B cell (primary cell): ENCODE data around the gene SNX17. TPM values are rescaled to one million over a fixed set of nuclear protein-coding genes. Genes with fewer than 3 reads are reported as not detected.

Experiments used
- ATAC-seq: fragments of 200-7000 bp; cut with Tn5 transposase; one replicate; pipeline ENCODE4 v1.10.0; 2021; ENCODE audit warnings: low read depth, mild to moderate bottlenecking, moderate number of reproducible peaks, moderate library complexity
- CTCF ChIA-PET: fragments of 350-600 bp; sonication (Branson Sonifier 250); formaldehyde crosslinking; loops from one replicate; lab custom pipeline; 2021; ENCODE audit warnings: antibody characterized with exemption, inconsistent platforms; lab: Charles Lee
- POLR2A ChIA-PET: fragments of 350-600 bp; sonication (Branson Sonifier 250); formaldehyde crosslinking; loops from one replicate; lab custom pipeline; 2021; ENCODE audit warnings: antibody characterized with exemption; lab: Charles Lee
- DNase-seq: peaks from one replicate; pipeline ENCODE4 v3.0.0; 2013
- H2AFZ ChIP-seq: 2 replicates; pipeline ENCODE4 v1.6.1; 2012; ENCODE audit warnings: mild to moderate bottlenecking, low read depth, low read length; ENCODE audit not compliant: insufficient read depth, poor library complexity, severe bottlenecking
- H3K27ac ChIP-seq, 2 donors: 1 replicate in 1 of 2; 2 replicates in 1 of 2; pipeline ENCODE4 v1.5.1; 2012 to 2013; ENCODE audit warnings: low read length in 2 of 2, mild to moderate bottlenecking in 2 of 2, moderate library complexity in 1 of 2
- H3K27me3 ChIP-seq, 4 experiments: fragments of 200-600 bp in 1 of 4; sonication (generic) in 1 of 4; replicated peaks in 1 of 4; 1 replicate in 2 of 4; 2 replicates in 2 of 4; pipeline versions ENCODE4 v1.6.1 to v1.7.0; 2013 to 2016; ENCODE audit warnings: low read length in 3 of 4, mild to moderate bottlenecking in 2 of 4, mixed read lengths in 1 of 4, moderate library complexity in 1 of 4; ENCODE audit not compliant: insufficient read depth in 4 of 4, control insufficient read depth in 3 of 4; ENCODE audit errors: control extremely low read depth in 1 of 4
- H3K36me3 ChIP-seq, 2 experiments: replicated peaks in 1 of 2; 1 replicate in 1 of 2; 2 replicates in 1 of 2; pipeline versions ENCODE4 v1.6.1 to v1.7.1; 2013; ENCODE audit warnings: low read length in 1 of 2; ENCODE audit not compliant: insufficient read depth in 2 of 2, control insufficient read depth in 1 of 2; ENCODE audit errors: control extremely low read depth in 1 of 2, extremely low read depth in 1 of 2
- H3K4me1 ChIP-seq, 2 donors: fragments of 200-600 bp in 1 of 2; sonication (generic) in 1 of 2; 1 replicate in 1 of 2; 2 replicates in 1 of 2; pipeline versions ENCODE4 v1.5.1 to v1.6.1; 2013 to 2017; ENCODE audit warnings: low read length in 2 of 2; ENCODE audit not compliant: control insufficient read depth in 2 of 2, insufficient read depth in 2 of 2
- H3K4me2 ChIP-seq: replicated peaks from 2 replicates; pipeline ENCODE3; 2012; ENCODE audit warnings: mild to moderate bottlenecking, low read depth, low read length; ENCODE audit not compliant: poor library complexity, severe bottlenecking
- H3K4me3 ChIP-seq, 5 experiments: fragments of 200-600 bp in 1 of 5; sonication (generic) in 1 of 5; 1 replicate in 3 of 5; 2 replicates in 2 of 5; pipeline versions ENCODE4 v1.5.1 to v1.7.0; 2011 to 2016; ENCODE audit warnings: low read length in 4 of 5, mild to moderate bottlenecking in 4 of 5, low read depth in 2 of 5, control low read depth in 1 of 5, moderate library complexity in 1 of 5; ENCODE audit not compliant: insufficient read depth in 1 of 5; ENCODE audit errors: control extremely low read depth in 1 of 5, extremely low read depth in 1 of 5
- H3K79me2 ChIP-seq: fragments of 200-600 bp; sonication (generic); one replicate; pipeline ENCODE4 v1.6.0; 2016; ENCODE audit warnings: low read length; ENCODE audit not compliant: control insufficient read depth, insufficient read depth
- H3K9ac ChIP-seq: fragments of 200-600 bp; sonication (generic); 2 replicates; pipeline ENCODE4 v1.6.1; 2017; ENCODE audit warnings: mild to moderate bottlenecking, low read length, moderate library complexity
- H3K9me3 ChIP-seq, 3 donors: one replicate each; pipeline versions ENCODE4 v1.6.1 to v1.7.1; 2013; ENCODE audit warnings: low read length in 2 of 3; ENCODE audit not compliant: control insufficient read depth in 2 of 3, insufficient read depth in 1 of 3; ENCODE audit errors: control extremely low read depth in 1 of 3
- H4K20me1 ChIP-seq: 2 replicates; pipeline ENCODE4 v1.6.0; 2012; ENCODE audit warnings: mild to moderate bottlenecking, low read length; ENCODE audit not compliant: insufficient read depth, control insufficient read depth, poor library complexity, severe bottlenecking
- H3K27ac Mint-ChIP-seq: one replicate; pipeline ENCODE4 v1.8.0; 2021; ENCODE audit warnings: mixed read lengths
- H3K27me3 Mint-ChIP-seq: one replicate; pipeline ENCODE4 v1.8.0; 2021; ENCODE audit warnings: mixed read lengths
- H3K4me1 Mint-ChIP-seq: one replicate; pipeline ENCODE4 v1.8.0; 2021; ENCODE audit warnings: mixed read lengths
- H3K4me3 Mint-ChIP-seq: one replicate; pipeline ENCODE4 v1.8.0; 2021; ENCODE audit warnings: mixed read lengths
- H3K9me3 Mint-ChIP-seq: one replicate; pipeline ENCODE4 v1.8.0; 2022; ENCODE audit warnings: mixed read lengths; ENCODE audit not compliant: insufficient read depth
- EZH2 ChIP-seq: IDR thresholded peaks from 2 replicates; pipeline ENCODE4 v1.6.1; 2012; ENCODE audit warnings: borderline replicate concordance, low read depth, mild to moderate bottlenecking, moderate library complexity, low read length; ENCODE audit not compliant: insufficient read depth, poor library complexity, severe bottlenecking
- WGBS: methylation state at CpG from one replicate; pipeline ENCODE4 v1.1.5; 2013; ENCODE audit warnings: missing lambda C conversion rate; ENCODE audit not compliant: insufficient coverage; 5-methylcytosine and 5-hydroxymethylcytosine counted together
- intact Hi-C: fragments of 100-400 bp; cut with micrococcal nuclease; formaldehyde crosslinking; loops from one replicate; pipeline ENCODE4 v1.10.0; 2022
- polyA plus RNA-seq: library from polyadenylated mRNA; depleted of rRNA; stranded (reverse); fragments of >200 nt; gene quantifications from 2 replicates; pipeline ENCODE4 v1.2.3, GENCODE V29; 2012
- total RNA-seq, 2 donors: library from RNA; stranded (reverse); fragments of 120-200 nt in 1 of 2; gene quantifications; 1 replicate in 1 of 2; 2 replicates in 1 of 2; pipeline versions ENCODE4 v1.2.3 to v1.2.4, GENCODE V29; 2013 to 2022
- TF ChIP-seq, protein P1 (sequence below): fragments of 200-600 bp; IDR thresholded peaks from one replicate; pipeline ENCODE4 v1.8.0; 2022; ENCODE audit warnings: antibody characterized with exemption, mild to moderate bottlenecking

Gene SNX17
- total and polyA plus RNA-seq, 2 donors (not counting 1 experiment from before 2014, with no cell fraction given): 103 to 158 TPM

- H3K79me2 ChIP-seq: no peaks in the 10 kb centered on the region
- no peak for DNase-seq
- peaks cover 20 to 52% of the 10 kb centered on the region in 2 experiments for H3K36me3 ChIP-seq
- H3K27me3 ChIP-seq: no peaks in the 10 kb centered on the region
- H3K4me3 Mint-ChIP-seq: no peak overlapping the region
- no peak overlapping the region for H3K9ac ChIP-seq
- no peak for TF ChIP-seq EZH2
- TF ChIP-seq, protein P1, sequence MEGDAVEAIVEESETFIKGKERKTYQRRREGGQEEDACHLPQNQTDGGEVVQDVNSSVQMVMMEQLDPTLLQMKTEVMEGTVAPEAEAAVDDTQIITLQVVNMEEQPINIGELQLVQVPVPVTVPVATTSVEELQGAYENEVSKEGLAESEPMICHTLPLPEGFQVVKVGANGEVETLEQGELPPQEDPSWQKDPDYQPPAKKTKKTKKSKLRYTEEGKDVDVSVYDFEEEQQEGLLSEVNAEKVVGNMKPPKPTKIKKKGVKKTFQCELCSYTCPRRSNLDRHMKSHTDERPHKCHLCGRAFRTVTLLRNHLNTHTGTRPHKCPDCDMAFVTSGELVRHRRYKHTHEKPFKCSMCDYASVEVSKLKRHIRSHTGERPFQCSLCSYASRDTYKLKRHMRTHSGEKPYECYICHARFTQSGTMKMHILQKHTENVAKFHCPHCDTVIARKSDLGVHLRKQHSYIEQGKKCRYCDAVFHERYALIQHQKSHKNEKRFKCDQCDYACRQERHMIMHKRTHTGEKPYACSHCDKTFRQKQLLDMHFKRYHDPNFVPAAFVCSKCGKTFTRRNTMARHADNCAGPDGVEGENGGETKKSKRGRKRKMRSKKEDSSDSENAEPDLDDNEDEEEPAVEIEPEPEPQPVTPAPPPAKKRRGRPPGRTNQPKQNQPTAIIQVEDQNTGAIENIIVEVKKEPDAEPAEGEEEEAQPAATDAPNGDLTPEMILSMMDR: no peak
- no peaks in the 10 kb centered on the region for H3K9me3 ChIP-seq
- H3K27ac ChIP-seq: no peak overlapping the region
- CTCF ChIA-PET: no interaction called here
- no peaks in the 10 kb centered on the region for H3K9me3 Mint-ChIP-seq
- POLR2A ChIA-PET: no interaction called here
- no CpG with 5 or more reads among the region's 3 CpGs for WGBS
- intact Hi-C loops: no loop called here
- H3K4me3 ChIP-seq: no peak overlapping the region
- no peak for ATAC-seq
- no peaks in the 10 kb centered on the region for H3K4me1 Mint-ChIP-seq
- H2AFZ ChIP-seq: no peak overlapping the region
- H3K4me2 ChIP-seq: no peak overlapping the region
- H3K4me1 ChIP-seq: no peaks in the 10 kb centered on the region
- no peak overlapping the region for H3K27ac Mint-ChIP-seq
- no peaks in the 10 kb centered on the region for H3K27me3 Mint-ChIP-seq
- no peaks in the 10 kb centered on the region for H4K20me1 ChIP-seq
These were observed 35.1 kb upstream of the SNX17 start for GRCh38 chr2:27335311-27335710.

GRCh38 chr2:27336173-27336572, 34.2 kb upstream of the SNX17 start:
- ChIA-PET CTCF (interaction anchor here (0.9 kb wide), 1 partner anchor 33 kb away, joined by 3 read pairs; no protein-coding TSS in a partner anchor), POLR2A (no interaction called here)
- no peak overlapping the region for H3K4me3 ChIP-seq
- TF ChIP-seq, protein P1: no peak
- no peak for TF ChIP-seq EZH2
- intact Hi-C loops: no loop called here
- H3K9ac ChIP-seq: no peak overlapping the region
- no peak for DNase-seq
- H3K9me3 ChIP-seq: no peaks in the 10 kb centered on the region
- no peaks in the 10 kb centered on the region for H4K20me1 ChIP-seq
- H3K4me2 ChIP-seq: no peak overlapping the region
- ATAC-seq: no peak
- WGBS: 95% methylated on average over 4 of the region's 7 CpGs
- no peaks in the 10 kb centered on the region for H3K4me1 Mint-ChIP-seq
- H3K27ac Mint-ChIP-seq: no peak overlapping the region
- no peaks in the 10 kb centered on the region for H3K27me3 Mint-ChIP-seq
- H3K27ac ChIP-seq: no peak overlapping the region
- no peaks in the 10 kb centered on the region for H3K27me3 ChIP-seq
- no peak overlapping the region for H2AFZ ChIP-seq
- H3K4me3 Mint-ChIP-seq: no peak overlapping the region
- H3K4me1 ChIP-seq: no peaks in the 10 kb centered on the region
- H3K36me3 ChIP-seq: peaks cover 17 to 57% of the 10 kb centered on the region in 2 experiments
- H3K9me3 Mint-ChIP-seq: no peaks in the 10 kb centered on the region
- H3K79me2 ChIP-seq: no peaks in the 10 kb centered on the region
